HCT116 (cell line): ENCODE data around the gene NPW. TPM values are rescaled to one million over a fixed set of nuclear protein-coding genes. Genes with fewer than 3 reads are reported as not detected.

Experiments
- ATAC-seq: fragments of 200-7000 bp; cut with Tn5 transposase; 2 replicates; pipeline ENCODE4 v1.9.1; 2020; ENCODE audit warnings: mild to moderate bottlenecking, moderate library complexity
- BruUV-seq: library from RNA; stranded (reverse); fragments of 400-500 nt; replicated peaks from 2 replicates; lab custom pipeline; 2021; lab: Mats Ljungman, UMichigan
- CTCF ChIA-PET: fragments of 300-600 bp; sonication (Branson Sonifier 250); formaldehyde crosslinking; loops from one replicate; lab custom pipeline; 2021; ENCODE audit warnings: antibody characterized with exemption; lab: Charles Lee
- POLR2A ChIA-PET: fragments of 300-600, 350-600 bp; sonication (Branson Sonifier 250); formaldehyde crosslinking; loops from one replicate; lab custom pipeline; 2021; ENCODE audit warnings: antibody characterized with exemption; lab: Charles Lee
- RAD21 ChIA-PET, 2 experiments: fragments of 300-600 bp; sonication (Branson Sonifier 250); formaldehyde crosslinking; loops; one replicate each; lab custom pipeline; 2023; ENCODE audit warnings: low total read pairs in 2 of 2; ENCODE audit not compliant: uncharacterized antibody in 2 of 2, unreplicated experiment in 2 of 2, low non-redundant PET in 1 of 2; lab: Charles Lee
- DNase-seq: peaks from one replicate; pipeline ENCODE4 v3.0.0-alpha.2; 2010; ENCODE audit warnings: low read depth, low spot score
- H2AFZ ChIP-seq: fragments of 200-600 bp; shearing (Covaris generic), sonication (generic); 2 replicates; pipeline ENCODE4 v1.6.1; 2017; ENCODE audit warnings: low read depth, mixed run types, mixed read lengths, antibody characterized with exemption, low read length; ENCODE audit not compliant: poor library complexity, severe bottlenecking
- H3K27ac ChIP-seq: 2 replicates; pipeline ENCODE4 v1.5.1; 2012; ENCODE audit warnings: low read depth, low read length
- H3K27me3 ChIP-seq: fragments of 200-600 bp; sonication (generic); 2 replicates; pipeline ENCODE4 v1.6.1; 2016; ENCODE audit warnings: mixed run types, low read length, mixed read lengths; ENCODE audit not compliant: insufficient read depth
- H3K36me3 ChIP-seq, 2 experiments: fragments of 200-500 bp in 1 of 2; fragments of 200-600 bp in 1 of 2; sonication (Bioruptor generic) in 1 of 2; sonication (generic) in 1 of 2; 2 replicates each; pipeline versions ENCODE4 v1.5.1 to v1.6.1; 2014 to 2016; ENCODE audit warnings: low read length in 2 of 2, inconsistent platforms in 1 of 2, mixed read lengths in 1 of 2, mixed run types in 1 of 2; ENCODE audit not compliant: insufficient read depth in 2 of 2, control insufficient read depth in 1 of 2
- H3K4me1 ChIP-seq, 2 experiments: fragments of 200-600 bp in 1 of 2; sonication (generic) in 1 of 2; 2 replicates each; pipeline versions ENCODE4 v1.5.1 to v1.6.1; 2012 to 2017; ENCODE audit warnings: low read length in 2 of 2, inconsistent platforms in 1 of 2, mild to moderate bottlenecking in 1 of 2, mixed read lengths in 1 of 2, mixed run types in 1 of 2, moderate library complexity in 1 of 2; ENCODE audit not compliant: insufficient read depth in 2 of 2, control insufficient read depth in 1 of 2
- H3K4me2 ChIP-seq: fragments of 200-600 bp; sonication (generic); 2 replicates; pipeline ENCODE4 v1.6.1; 2017; ENCODE audit warnings: mixed run types, low read length, mixed read lengths
- H3K4me3 ChIP-seq, 2 experiments: fragments of 200-600 bp in 1 of 2; sonication (generic) in 1 of 2; replicated peaks in 1 of 2; 2 replicates each; pipeline ENCODE4 v1.5.1; 2011 to 2016; ENCODE audit warnings: low read length in 2 of 2, control low read depth in 1 of 2, low read depth in 1 of 2, mild to moderate bottlenecking in 1 of 2, mixed read lengths in 1 of 2, mixed run types in 1 of 2
- H3K79me2 ChIP-seq: fragments of 200-600 bp; sonication (generic); 2 replicates; pipeline ENCODE4 v1.6.1; 2017; ENCODE audit warnings: mild to moderate bottlenecking, mixed run types, low read length, moderate library complexity, mixed read lengths; ENCODE audit not compliant: insufficient read depth
- H3K9ac ChIP-seq: fragments of 200-600 bp; sonication (generic); 2 replicates; pipeline ENCODE4 v1.6.1; 2016; ENCODE audit warnings: low read length, mixed read lengths
- H3K9me2 ChIP-seq: fragments of 200-600 bp; sonication (generic), shearing (Covaris generic); 2 replicates; pipeline ENCODE4 v1.6.1; 2017; ENCODE audit warnings: mixed run types, mild to moderate bottlenecking, moderate library complexity; ENCODE audit not compliant: insufficient read depth
- H3K9me3 ChIP-seq, 2 experiments: fragments of 200-500 bp in 1 of 2; fragments of 200-600 bp in 1 of 2; sonication (Bioruptor generic) in 1 of 2; sonication (generic) in 1 of 2; 2 replicates each; pipeline ENCODE4 v1.6.1; 2014 to 2017; ENCODE audit warnings: low read length in 2 of 2, mixed read lengths in 2 of 2, inconsistent platforms in 1 of 2, low read depth in 1 of 2, mild to moderate bottlenecking in 1 of 2, mixed run types in 1 of 2, moderate library complexity in 1 of 2; ENCODE audit not compliant: control insufficient read depth in 1 of 2, insufficient read depth in 1 of 2
- H4K20me1 ChIP-seq: fragments of 200-600 bp; sonication (generic), shearing (Covaris generic); 2 replicates; pipeline ENCODE4 v1.6.1; 2017; ENCODE audit warnings: mixed run types, mild to moderate bottlenecking, moderate library complexity; ENCODE audit not compliant: insufficient read depth
- EGR1 ChIP-seq: IDR thresholded peaks from 2 replicates; pipeline ENCODE4 v1.6.1; 2012; ENCODE audit warnings: low read depth
- ELF1 ChIP-seq: IDR thresholded peaks from 2 replicates; pipeline ENCODE4 v1.6.1; 2012; ENCODE audit warnings: low read depth, borderline replicate concordance
- EZH2phosphoT487 ChIP-seq: fragments of 200-600 bp; IDR thresholded peaks from 2 replicates; pipeline ENCODE4 v1.6.1; 2018; ENCODE audit warnings: antibody characterized with exemption, borderline replicate concordance
- FOSL1 ChIP-seq: IDR thresholded peaks from 2 replicates; pipeline ENCODE4 v1.6.1; 2012; ENCODE audit warnings: low read depth
- MAX ChIP-seq: IDR thresholded peaks from 2 replicates; pipeline ENCODE4 v1.6.1; 2012
- POLR2A ChIP-seq: IDR thresholded peaks from 2 replicates; pipeline ENCODE4 v1.7.0; 2011; ENCODE audit warnings: borderline replicate concordance; ENCODE audit not compliant: insufficient read depth, insufficient read length; ENCODE audit errors: extremely low read depth
- POLR2AphosphoS5 ChIP-seq: IDR thresholded peaks from 2 replicates; pipeline ENCODE4 v1.6.1; 2011; ENCODE audit warnings: mild to moderate bottlenecking, low read depth, low read length, moderate library complexity
- REST ChIP-seq: IDR thresholded peaks from 2 replicates; pipeline ENCODE4 v1.6.1; 2012; ENCODE audit warnings: low read depth
- SIN3A ChIP-seq: IDR thresholded peaks from 2 replicates; pipeline ENCODE4 v1.6.1; 2012; ENCODE audit warnings: low read depth
- SRF ChIP-seq: IDR thresholded peaks from 2 replicates; pipeline ENCODE4 v1.6.1; 2012; ENCODE audit warnings: low read depth
- TCF7L2 ChIP-seq: IDR thresholded peaks from 2 replicates; pipeline ENCODE4 v1.7.0; 2011; ENCODE audit warnings: borderline replicate concordance, inconsistent platforms; ENCODE audit not compliant: insufficient read depth, insufficient read length; ENCODE audit errors: extremely low read depth
- YY1 ChIP-seq: IDR thresholded peaks from 2 replicates; pipeline ENCODE4 v1.6.1; 2011; ENCODE audit warnings: low read length, low read depth, moderate library complexity, mild to moderate bottlenecking; ENCODE audit not compliant: insufficient replicate concordance; ENCODE audit errors: extremely low read depth
- intact Hi-C: fragments of 100-400 bp; cut with micrococcal nuclease; formaldehyde crosslinking; loops from 2 replicates; pipeline ENCODE4 v1.10.0; 2022
- total RNA-seq: library from RNA; stranded (reverse); gene quantifications from one replicate; pipeline ENCODE4 v1.2.1, GENCODE V29; 2021; ENCODE audit not compliant: unreplicated experiment
- TF ChIP-seq, protein P1 (sequence below), 3 experiments: fragments of 200-600 bp in 1 of 3; sonication (generic) in 1 of 3; IDR thresholded peaks in 2 of 3; conservative IDR thresholded peaks in 1 of 3; 2 replicates each; pipeline ENCODE4 v1.5.1; 2012 to 2017; ENCODE audit warnings: low read depth in 2 of 3, low read length in 2 of 3, antibody characterized with exemption in 1 of 3, borderline replicate concordance in 1 of 3, control low read depth in 1 of 3, mild to moderate bottlenecking in 1 of 3, mixed read lengths in 1 of 3, mixed run types in 1 of 3, moderate library complexity in 1 of 3; ENCODE audit not compliant: insufficient read depth in 1 of 3
- TF ChIP-seq, protein P2 (sequence below): IDR thresholded peaks from 2 replicates; pipeline ENCODE4 v1.6.1; 2012
- TF ChIP-seq, protein P3 (sequence below): IDR thresholded peaks from 2 replicates; pipeline ENCODE4 v1.6.1; 2011; ENCODE audit warnings: mild to moderate bottlenecking, low read length, moderate library complexity; ENCODE audit not compliant: insufficient replicate concordance; ENCODE audit errors: extremely low read depth

Gene NPW
- total RNA-seq, 1 experiment from 2014 or later: 226 TPM

DNA sequence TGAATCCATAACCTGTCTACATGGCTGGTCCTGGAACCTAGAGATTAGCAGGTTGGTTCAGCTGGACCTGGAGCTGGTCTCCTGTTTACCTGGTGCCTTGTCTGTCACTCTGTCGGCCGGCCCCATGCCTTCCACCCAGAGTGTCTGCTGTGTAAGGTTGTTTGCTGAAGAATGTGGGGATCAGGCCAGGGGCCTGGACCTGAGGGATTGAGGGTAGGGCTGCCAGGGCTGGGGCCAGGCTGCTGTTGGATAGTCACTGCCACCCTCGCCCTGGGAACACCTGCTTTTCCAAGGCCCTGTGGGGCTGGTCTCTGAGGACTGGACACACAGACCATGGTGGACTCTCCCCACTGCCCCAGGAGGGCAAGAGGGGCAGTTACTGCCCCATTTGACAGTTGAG lies 8.6 kb downstream of the NPW start:
- H3K27ac ChIP-seq: peak overlapping the region; percentile 72; the same call in 1 of the 2 replicates

More for the DNA sequence above, 8.6 kb downstream of the NPW start:
- Histone ChIP-seq H3K36me3 (no peaks in the 10 kb centered on the region), H3K79me2 (peaks cover 14% of the 10 kb centered on the region; the same call in 1 of the 2 replicates), H4K20me1 (no peaks in the 10 kb centered on the region), H3K4me3 (peak overlapping the region; percentile 60 to 77), H3K27me3 (no peaks in the 10 kb centered on the region), H3K9me2 (no peaks in the 10 kb centered on the region), H3K4me2 (peak overlapping the region; percentile 99), H3K9me3 (no peaks in the 10 kb centered on the region), H3K4me1 (peaks cover 19 to 35% of the 10 kb centered on the region in 2 experiments), H2AFZ (no peak overlapping the region), H3K9ac (peak overlapping the region; percentile 76)
- DNase-seq (no peak), ATAC-seq (no peak)
- TF ChIP-seq EGR1: no peak
- TF ChIP-seq, protein P1, sequence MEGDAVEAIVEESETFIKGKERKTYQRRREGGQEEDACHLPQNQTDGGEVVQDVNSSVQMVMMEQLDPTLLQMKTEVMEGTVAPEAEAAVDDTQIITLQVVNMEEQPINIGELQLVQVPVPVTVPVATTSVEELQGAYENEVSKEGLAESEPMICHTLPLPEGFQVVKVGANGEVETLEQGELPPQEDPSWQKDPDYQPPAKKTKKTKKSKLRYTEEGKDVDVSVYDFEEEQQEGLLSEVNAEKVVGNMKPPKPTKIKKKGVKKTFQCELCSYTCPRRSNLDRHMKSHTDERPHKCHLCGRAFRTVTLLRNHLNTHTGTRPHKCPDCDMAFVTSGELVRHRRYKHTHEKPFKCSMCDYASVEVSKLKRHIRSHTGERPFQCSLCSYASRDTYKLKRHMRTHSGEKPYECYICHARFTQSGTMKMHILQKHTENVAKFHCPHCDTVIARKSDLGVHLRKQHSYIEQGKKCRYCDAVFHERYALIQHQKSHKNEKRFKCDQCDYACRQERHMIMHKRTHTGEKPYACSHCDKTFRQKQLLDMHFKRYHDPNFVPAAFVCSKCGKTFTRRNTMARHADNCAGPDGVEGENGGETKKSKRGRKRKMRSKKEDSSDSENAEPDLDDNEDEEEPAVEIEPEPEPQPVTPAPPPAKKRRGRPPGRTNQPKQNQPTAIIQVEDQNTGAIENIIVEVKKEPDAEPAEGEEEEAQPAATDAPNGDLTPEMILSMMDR (IDR thresholded peaks at IDR 0.05 in 2 of 3, conservative IDR thresholded peaks at IDR 0.05 in 1 of 3; ENCODE audit: borderline replicate concordance in 1 of 3, insufficient read depth in 1 of 3, low read depth in 2 of 3, low read length in 2 of 3): no peak
- no peak for TF ChIP-seq MAX
- no peak for TF ChIP-seq REST
- no peak for TF ChIP-seq SIN3A
- TF ChIP-seq FOSL1: no peak
- TF ChIP-seq TCF7L2: no peak
- TF ChIP-seq, protein P2, sequence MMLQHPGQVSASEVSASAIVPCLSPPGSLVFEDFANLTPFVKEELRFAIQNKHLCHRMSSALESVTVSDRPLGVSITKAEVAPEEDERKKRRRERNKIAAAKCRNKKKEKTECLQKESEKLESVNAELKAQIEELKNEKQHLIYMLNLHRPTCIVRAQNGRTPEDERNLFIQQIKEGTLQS: no peak
- TF ChIP-seq SRF: no peak
- no peak for TF ChIP-seq EZH2phosphoT487
- TF ChIP-seq, protein P3, sequence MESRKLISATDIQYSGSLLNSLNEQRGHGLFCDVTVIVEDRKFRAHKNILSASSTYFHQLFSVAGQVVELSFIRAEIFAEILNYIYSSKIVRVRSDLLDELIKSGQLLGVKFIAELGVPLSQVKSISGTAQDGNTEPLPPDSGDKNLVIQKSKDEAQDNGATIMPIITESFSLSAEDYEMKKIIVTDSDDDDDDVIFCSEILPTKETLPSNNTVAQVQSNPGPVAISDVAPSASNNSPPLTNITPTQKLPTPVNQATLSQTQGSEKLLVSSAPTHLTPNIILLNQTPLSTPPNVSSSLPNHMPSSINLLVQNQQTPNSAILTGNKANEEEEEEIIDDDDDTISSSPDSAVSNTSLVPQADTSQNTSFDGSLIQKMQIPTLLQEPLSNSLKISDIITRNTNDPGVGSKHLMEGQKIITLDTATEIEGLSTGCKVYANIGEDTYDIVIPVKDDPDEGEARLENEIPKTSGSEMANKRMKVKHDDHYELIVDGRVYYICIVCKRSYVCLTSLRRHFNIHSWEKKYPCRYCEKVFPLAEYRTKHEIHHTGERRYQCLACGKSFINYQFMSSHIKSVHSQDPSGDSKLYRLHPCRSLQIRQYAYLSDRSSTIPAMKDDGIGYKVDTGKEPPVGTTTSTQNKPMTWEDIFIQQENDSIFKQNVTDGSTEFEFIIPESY: no peak
- TF ChIP-seq POLR2A: no peak
- no peak for TF ChIP-seq ELF1
- no peak for TF ChIP-seq POLR2AphosphoS5
- no peak for TF ChIP-seq YY1
- BruUV-seq: no TSS peak
- intact Hi-C loops: loop anchor here (10.0 kb wide), 1 partner anchor 227 kb away; the partner anchor contains the start of gene ECI1
- RAD21 ChIA-PET: interaction anchor here in 1 of 2 experiments (1.2 kb wide), 1 partner anchor 112 kb away, joined by 3 read pairs; no protein-coding TSS in a partner anchor
- POLR2A ChIA-PET: no interaction called here
- CTCF ChIA-PET: no interaction called here
